Fibroblast of peridontal ligament (primary cell): Measurements from ENCODE around the gene AGO1.
"Not testable (repeated sequence)": the region's sequence is repeated elsewhere in the genome, so short reads cannot be mapped to it uniquely, and the experiment has no call there.

Experiments used
- DNase-seq: peaks from one replicate; pipeline ENCODE4 v3.0.0-alpha.2; 2010; ENCODE audit errors: extremely low read depth

Gene AGO1

DNA sequence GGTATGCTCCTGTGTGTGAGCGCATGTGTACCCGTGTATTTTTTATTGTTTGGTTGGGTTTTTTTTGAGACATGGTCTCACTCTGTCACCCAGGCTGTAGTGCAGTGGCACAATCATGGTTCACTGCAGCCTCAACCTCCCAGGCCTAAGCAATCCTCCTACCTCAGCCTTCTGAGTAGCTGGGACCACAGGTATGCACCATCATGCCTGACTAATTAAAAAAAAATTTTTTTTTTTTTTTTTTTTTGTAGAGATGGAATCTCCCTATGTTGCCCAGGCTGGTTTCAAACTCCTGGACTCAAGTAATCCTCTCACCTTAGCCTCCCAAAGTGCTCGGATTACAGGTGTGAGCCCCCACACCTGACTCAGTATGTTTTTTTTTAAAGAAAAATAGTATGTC is 89.6 kb downstream of the AGO1 start:
- DNase-seq = not testable (repeated sequence)

DNA sequence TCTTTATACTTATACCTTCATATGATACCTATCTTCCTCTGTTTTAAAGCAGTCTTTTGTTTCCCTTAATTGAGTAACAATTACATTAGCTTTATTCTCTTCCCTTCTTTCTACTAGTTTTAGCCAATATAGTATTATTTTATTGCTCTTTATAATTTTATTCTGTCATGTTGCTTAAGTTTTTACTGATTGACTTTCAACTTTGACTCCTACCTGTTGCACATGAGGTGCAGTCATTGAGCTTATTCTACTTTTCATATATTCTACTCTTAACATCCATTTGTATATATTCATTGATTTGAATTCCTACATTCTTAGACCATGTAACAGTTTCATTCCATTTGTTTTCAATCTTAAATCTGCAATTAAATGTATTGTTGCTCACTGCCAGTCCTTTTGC is 97.1 kb downstream of the AGO1 start:
- no peak for DNase-seq
